GM19193 (cell line): ENCODE data around the gene RBMS3.

ENCODE experiments used
- POLR2A ChIP-seq: IDR thresholded peaks from 4 replicates; pipeline ENCODE4 v1.6.1; 2011; ENCODE audit not compliant: insufficient read depth, insufficient read length; ENCODE audit errors: extremely low read depth

Gene RBMS3

DNA sequence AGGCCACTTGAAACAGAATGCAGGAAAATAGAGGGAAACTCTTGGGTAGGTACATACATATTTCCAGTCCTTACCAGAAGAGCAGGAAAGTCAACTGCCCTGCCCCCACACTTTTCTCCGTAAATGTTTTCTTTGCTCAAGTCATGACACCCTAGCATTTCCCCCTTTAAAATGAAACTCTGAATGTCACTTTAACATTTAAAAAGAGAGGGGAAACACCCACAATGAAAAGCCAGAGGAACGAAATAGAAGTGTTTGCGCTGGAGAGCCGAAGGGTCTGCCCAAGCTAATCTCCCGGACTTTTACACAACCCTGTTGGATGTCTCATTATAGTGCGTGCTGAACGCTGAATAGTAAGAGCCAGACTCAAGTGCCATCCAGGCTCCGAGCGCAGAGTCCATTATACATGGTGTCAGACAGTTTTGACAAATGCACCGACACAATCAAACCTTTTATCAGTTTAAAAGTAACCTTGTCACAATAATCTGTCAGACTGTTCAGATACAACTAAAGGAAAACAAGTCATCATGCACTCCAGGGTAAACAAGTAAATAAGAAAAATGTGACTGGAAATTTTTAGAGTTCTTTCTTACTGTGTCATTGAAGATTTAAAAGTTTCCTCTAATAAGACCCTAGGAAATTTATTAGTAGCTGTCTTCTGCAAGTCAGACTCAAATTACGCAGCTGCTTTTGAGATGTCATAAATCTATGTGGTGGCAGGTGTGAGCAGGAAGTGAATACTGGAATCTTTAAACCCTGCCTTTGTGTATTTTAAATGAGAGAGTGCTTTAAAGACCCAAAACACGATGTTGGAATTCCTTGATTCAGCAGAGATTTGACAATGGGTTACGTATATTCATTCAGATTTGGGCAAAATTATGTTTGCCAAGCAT lies 159.8 kb downstream of the RBMS3 start:
- no peak for TF ChIP-seq POLR2A

DNA sequence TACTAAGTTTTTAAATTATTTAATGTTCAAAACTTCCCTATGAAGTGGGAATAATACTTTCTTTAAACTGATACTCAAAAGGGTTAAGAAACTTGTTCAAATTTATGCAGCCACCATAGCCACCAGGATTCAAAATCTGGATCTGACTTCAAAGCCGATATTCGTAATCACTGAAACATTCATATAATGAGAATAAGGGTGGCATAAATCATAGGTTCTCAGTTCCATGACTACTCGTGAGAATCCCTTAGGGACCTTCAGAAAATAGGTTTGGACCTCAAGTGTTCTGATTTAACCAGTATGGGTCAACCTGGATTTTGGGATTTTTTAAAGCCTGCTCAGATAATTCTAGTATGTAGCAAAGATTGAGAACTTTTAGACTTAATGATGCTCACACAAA lies 160.6 kb downstream of the RBMS3 start:
- no peak for TF ChIP-seq POLR2A

DNA sequence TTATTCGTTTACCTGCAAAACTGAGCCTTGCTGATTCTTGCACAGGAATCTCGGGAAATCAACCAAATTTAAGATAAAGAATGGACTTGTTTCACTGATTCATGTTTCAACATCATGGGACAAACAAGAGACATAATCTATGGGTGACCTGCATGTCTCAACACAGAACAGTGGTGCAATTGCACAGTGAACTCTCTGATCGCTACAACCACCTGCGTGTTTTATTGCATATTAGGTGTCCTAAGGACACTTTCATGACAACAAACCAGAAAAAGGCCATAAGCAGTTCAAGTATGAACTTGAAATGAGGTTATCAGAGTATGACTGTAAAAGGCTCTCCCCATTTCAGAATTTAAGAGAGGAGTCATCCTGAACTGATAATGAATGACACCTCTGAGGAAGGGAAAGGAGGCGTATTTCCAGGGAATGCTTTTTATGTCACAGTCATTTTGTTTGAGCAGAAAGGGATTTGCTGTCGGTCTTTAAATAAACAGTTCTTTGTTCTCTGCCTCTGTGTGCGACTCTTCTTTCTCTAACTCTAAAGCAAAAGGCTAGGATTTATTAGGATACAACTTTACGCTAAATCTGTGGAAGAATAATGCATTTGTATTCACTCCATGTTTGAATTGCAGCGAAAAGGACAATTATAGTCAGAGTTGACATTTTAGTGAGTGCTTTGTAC lies 167.2 kb downstream of the RBMS3 start:
- no peak for TF ChIP-seq POLR2A

DNA sequence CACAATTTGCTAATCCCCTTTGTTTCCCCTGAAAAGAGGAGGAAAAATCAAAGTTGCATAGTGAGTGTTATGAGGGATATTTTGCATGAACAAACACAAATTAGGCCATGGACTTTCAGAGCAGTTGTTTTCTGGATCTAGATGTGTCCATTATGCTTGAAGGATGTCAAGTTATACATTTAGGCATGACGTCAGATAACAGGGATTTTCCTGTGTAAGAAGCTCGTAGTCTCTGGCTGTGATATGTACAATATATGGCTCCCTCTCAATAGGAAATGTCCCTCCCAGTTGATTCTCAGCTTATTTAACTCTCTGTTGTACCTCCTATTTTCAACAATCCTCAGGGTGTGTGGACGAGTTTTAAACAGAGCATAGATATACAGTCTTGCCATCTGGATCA lies 171.0 kb downstream of the RBMS3 start:
- TF ChIP-seq POLR2A = no peak

DNA sequence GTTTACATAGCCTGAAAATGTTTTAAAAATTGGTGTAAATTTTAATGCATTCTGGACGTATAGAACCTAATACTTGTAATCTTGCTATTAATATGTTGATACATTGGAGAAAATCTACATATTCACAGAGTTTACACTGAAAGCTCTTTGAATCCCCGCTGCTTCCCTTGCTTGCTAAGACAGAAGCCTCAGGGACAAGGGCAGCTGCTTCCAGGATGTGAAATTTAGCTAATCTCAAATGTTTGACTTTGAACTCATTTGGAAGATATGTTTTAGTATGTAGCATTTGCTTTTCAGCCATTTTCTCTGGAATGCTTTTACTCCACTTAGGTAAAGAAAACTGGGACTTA lies 172.0 kb downstream of the RBMS3 start:
- no peak for TF ChIP-seq POLR2A

DNA sequence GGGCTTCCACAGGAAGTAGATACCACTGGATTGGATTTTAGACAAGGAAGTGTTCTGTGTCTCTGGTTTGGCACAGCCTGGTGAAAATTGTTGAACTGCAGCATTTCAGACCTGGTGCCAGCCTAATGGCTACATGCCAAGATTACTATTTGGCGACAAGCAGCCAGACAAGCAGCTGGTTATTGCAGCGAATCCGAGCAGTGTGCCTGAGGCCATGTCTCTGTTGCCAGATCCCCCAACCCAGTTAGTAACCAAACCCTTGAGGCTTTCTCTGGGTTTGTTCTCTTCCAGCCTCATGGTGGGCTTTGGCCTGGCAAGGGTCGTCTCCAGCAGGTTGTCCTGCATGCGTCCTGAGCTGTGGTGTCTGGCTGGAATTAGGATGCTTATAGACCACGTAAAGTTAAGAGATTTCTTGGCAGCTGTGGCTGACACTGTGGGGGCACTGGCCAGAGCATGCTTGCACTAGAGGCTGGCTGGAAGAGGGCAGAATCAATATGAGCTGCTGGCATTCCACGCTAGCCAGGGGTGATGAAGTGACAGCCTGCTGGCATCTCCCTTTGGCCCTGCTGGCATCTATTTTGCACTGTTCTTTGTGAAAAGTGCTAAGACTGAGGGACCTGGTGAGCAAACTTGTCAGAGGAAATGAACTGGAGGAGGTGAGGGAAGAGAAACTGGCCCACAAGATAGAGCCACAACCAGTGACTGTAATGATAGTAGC lies 172.6 kb downstream of the RBMS3 start:
- no peak for TF ChIP-seq POLR2A

DNA sequence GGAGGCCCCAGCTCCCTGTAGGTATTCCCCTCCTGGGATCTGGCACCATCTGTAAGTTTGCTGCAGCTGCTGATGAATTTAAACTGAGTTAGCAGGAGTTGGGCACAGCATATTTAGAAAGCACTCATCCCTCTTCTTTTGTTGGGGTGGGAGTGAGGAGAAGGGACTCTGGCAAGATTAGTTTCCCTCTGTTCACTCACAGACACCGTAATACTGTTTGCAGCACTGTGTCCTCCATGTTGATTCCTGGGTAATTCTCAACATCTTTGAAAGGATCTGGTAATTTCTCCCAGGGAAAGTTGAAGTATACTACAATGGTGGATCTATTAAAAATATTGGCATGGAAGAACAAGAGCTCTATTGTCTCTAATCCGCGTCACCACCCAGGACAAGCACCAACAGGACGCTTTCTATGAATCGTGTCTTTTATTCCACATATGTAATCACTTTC lies 173.3 kb downstream of the RBMS3 start:
- no peak for TF ChIP-seq POLR2A

DNA sequence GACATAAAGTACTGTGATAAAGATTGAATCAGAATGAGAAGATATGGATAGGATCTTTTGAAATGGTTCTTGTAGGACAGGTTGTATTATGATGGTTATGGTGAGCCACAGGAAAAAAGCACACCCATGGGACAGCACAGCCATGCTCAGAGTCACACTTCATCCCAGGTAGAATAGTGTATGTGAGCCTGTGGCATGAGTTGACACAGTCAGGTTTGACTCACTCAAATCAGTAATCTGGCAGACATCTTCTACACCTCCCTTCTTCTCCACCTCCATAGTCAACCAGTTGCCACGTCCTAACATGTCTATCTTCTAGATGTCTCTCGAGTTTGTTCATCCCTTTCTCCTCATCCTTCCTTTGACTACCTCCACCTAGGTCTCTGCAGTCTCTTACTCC lies 176.0 kb downstream of the RBMS3 start:
- no peak for TF ChIP-seq POLR2A

DNA sequence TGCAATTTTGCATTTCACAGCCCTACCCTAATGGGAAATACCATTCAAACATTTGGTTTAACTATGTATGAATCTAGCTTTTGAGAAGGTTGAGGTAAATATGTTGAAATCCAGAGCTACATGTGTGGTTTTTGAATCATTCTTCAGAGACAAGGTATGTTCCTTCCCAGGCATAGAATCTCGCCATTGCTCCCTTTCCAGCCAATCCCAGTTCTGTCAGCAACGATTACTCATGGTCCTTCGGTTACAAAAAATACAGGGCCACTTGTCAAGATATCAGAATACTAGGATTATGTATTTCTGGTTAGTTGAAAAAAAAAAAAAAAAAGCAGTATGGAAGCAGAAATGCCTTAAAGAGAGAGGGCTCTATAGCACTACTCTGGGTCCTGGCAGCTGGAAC lies 182.4 kb downstream of the RBMS3 start:
- TF ChIP-seq POLR2A = no peak

DNA sequence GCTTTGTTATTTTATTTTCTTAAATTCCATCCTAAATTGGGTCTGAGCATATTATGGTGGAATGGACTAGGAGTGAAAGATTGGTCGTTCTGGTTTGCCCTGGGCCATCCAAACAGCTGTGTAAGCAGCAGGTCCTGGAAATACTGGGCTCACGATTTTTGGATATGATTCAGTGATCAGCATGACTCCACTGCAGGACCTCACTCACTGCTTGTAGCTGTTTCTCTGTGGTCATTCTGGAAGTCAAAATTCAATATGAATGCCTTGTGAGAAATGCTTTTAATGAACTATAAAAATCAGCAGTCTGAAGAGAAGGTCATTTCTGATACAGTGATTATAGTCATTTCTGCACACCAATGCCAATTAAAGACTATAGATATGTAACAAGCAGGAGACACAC lies 185.0 kb downstream of the RBMS3 start:
- TF ChIP-seq POLR2A = no peak

DNA sequence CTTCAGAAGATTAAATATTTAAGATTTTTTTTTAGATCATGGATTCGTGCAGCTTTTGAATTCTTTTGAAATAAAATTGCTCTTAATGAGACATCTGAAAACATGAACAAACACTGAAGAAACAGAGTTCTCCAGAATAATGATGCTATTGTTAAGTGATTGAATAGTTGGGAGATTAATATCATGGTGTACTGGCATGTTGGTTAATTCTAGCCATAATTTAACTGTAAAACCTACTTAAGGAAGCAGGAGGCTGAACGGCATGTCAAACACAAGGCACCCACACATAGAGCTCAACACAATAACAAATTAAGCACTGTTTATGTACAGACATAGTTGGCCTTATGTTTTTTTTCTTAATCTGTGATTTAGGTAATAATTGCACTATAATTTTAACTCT lies 185.6 kb downstream of the RBMS3 start:
- TF ChIP-seq POLR2A = no peak

DNA sequence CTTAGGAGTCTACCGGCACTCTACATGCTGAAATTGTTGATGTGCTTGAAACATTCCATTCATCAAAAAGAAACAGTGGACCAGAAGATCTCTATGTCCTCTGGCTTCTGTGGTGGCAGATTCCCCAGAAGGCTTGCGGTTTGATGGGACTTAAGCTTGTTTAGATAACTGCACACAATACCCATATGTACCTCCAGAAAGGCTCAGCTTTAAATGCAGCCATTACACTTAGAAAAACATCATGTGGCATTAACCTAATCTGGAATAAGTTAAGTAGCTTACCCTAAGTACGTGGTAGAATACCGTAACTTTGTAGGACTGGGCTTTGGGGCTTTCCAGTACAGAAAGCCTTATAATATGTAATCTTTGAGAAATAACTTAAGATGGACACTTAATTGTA lies 187.3 kb downstream of the RBMS3 start:
- no peak for TF ChIP-seq POLR2A

DNA sequence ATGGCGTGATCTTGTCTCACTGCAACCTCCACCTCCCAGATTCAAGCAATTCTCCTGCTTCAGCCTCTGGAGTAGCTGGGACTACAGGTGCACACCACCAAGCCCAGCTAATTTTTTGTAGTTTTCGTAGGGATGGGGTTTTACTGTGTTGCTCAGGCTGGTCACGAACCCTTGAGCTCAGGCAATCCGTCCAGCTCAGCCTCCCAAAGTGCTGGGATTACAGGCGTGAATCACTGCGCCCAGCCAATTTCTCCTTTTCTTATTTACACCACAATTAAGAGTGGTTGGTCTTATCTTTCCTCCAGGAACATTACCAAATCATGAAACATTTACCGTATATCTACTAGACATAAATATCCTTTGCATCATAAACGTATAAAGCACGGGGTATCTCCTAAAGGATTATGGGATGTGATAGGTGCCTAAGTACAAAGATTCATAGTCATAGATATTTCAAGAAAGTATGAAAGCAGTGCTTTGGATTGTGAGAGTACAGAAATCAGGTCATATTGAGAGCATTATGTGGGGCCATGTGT lies 194.5 kb downstream of the RBMS3 start:
- no peak for TF ChIP-seq POLR2A

DNA sequence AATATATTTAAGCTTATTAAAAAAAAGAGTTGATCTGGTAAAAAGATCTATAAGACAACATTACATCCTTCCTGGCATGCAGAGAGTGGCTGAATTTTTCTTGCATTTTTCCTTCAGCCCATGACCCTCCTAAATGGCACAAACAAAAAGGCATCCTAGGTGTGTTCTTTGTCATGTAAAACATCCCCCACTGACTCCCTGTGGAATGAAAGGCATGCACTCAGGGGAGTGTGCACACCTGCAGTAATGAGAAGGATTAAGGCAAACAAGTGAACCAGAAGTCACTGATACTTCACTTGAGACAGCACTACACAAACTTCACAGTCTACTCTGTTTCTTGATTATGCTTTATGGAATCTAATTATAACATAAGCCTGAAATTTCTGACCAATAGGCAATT lies 195.0 kb downstream of the RBMS3 start:
- no peak for TF ChIP-seq POLR2A

DNA sequence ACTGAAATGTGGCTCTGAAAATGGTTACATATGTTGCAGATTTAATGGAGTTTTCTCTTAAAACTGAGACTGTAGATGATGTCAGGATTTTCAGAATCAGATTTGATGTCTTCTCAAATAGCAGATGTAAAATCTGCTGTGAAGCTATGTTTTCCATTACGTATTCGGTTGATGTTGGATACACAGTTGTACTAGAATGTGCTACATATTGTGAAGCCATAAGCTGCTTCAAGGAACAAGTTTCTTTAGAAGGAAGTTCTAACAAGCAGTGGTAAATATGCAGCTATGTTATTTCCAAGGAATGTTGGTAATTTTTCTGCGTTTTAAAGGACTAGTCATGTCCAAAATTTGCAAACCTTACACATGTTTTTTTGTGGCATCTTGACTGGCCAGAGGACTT lies 197.7 kb downstream of the RBMS3 start:
- TF ChIP-seq POLR2A = no peak
